ENCODE data around the gene SNAPC4. TPM values are rescaled to one million over a fixed set of nuclear protein-coding genes. Genes with fewer than 3 reads are reported as not detected.

The SNAPC4 gene
- total and polyA plus RNA-seq, 2 of the 8 experiments (the other 6 are each of a cell fraction or from before 2014, with no cell fraction given) = 6.9 to 18.1 TPM

DNA sequence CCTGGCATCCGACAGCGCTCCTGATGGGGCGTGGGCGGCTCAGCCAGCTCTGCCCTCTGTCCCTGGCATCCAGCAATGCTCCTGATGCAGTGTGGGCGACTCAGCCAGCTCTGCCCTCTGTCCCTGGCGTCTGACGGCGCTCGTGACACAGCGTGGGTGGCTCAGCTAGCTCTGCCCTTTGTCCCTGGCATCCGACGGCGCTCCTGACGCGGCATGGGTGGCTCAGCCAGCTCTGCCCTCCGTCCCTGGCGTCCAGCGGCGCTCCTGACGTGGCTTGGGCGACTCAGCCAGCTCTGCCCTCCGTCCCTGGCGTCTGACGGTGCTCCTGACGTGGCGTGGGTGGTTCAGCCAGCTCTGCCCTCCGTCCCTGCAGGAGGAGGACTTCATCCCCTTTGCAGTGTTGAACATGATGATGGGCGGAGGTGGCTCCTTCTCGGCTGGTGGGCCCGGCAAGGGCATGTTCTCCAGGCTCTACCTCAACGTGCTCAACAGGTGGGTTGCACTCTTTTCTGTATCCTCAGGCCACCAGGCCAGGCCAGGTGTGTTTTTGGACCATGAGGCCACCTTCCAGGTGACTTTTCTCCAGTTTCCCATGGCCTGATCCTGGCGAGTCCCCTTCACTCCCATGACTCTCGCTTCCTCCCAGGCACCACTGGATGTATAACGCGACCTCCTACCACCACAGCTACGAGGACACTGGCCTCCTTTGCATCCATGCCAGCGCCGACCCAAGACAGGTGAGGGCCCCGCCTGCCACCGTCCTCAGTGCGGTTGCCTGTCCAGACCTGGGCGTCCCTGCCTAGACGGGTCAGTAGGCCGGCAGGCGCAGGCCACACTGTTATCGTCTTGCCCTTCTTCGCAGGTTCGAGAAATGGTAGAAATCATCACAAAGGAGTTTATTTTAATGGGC, 18.5 kb upstream of the SNAPC4 start (continued):
- TF ChIP-seq KDM5A (IDR thresholded peaks at IDR 0.05; ENCODE audit: low read length) (no peak), CREB1 (IDR thresholded peaks at IDR 0.05) (no peak), POLR2A (IDR thresholded peaks at IDR 0.05; ENCODE audit: control extremely low read depth in 1 of 2, low read depth in 2 of 2, low read length in 2 of 2) (no peak)
